GM19397 (cell line): ENCODE results near the gene AICDA.
A peak's percentile ranks its signal among the peaks of the same experiment; 100 is the strongest.
"Not testable (repeated sequence)": the region's sequence is repeated elsewhere in the genome, so short reads cannot be mapped to it uniquely, and the experiment has no call there.

ENCODE experiments used
- ATAC-seq: cut with Tn5 transposase; IDR thresholded peaks from one replicate; pipeline ENCODE4 v1.9.1; 2021; ENCODE audit warnings: mild to moderate bottlenecking, moderate library complexity; ENCODE audit not compliant: unreplicated experiment

The AICDA gene

DNA sequence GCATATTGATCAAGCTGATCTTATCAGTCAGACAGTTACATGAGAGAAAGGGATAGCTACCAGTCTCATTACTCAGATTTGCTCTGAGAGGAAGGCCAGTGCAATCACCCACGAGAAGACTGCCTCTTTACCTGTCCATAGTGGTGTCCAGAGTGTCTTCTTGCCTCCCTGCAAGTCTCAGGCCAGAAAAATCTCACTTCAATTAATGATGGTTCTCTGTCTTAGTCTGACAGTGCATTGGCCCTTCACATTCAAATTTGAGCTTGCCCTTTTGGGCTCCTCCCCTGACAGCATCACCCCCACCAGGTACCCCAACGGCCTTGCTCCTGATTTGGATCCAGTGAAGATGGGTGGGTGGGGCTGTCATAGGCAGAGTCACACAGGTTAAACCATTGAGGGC is at the start of gene AICDA:
TSS of gene AICDA (minus strand) at position 231 of the 400 bp plus-strand sequence. CDS start at position 139, 92 bp downstream.
- ATAC-seq = no peak

DNA sequence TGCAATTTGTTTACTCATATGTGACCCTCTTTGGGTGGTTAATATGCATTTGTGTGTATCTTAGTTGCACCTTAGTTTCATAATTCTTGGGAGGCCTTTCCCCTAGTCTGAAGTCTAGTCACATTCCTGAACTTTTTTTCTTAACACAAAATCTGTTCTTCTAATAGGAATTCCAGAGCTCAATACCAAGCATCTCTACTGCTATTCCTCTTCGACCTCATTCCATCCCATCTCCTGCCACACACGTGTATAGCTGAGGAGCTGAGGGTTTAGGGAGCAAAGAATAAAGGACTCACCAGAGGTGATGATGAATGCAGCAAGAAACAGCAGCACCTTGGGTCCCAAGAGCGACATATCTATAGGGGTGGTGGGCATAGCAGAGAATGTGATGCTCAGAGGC is 49.1 kb upstream of the AICDA start:
- ATAC-seq = no peak

DNA sequence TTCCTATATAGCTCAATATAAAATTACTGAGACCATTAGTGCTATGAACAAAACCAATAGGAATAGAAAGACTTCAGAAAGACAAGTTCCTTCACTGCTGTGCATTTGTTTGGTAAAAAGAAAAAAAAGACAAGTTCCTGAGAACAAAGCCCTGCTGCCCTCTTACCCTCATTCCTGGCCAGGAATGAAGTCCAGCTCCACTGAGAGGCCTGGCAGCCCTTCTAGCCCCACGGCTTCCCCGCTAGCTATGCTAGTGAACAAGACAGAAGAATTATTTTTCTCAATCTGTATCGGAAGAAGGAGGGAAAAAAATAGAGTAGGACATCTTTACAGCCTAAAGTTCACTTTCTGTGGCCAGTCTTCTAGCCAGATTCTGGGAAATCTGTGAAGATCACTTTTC is 48.4 kb upstream of the AICDA start:
- no peak for ATAC-seq

DNA sequence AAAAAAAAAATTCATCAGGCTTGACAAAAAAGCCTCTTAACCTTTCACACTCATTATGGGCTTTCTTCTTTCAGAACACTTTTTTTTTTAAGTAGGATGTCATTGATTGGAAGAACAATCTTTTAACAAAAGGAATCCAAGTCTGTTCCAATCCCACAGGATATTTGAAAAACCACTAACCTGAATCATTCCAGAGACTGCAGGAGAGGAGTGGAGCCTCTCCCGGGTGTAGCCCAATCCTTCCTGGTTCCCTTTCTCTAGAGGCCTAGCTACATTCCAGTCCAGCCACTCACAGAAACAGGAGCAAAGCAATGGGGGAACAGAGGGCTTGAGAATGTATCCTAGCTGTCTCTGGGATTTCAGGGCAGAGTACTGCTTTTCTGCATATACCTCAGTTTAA is 45.7 kb upstream of the AICDA start:
- ATAC-seq = no peak

DNA sequence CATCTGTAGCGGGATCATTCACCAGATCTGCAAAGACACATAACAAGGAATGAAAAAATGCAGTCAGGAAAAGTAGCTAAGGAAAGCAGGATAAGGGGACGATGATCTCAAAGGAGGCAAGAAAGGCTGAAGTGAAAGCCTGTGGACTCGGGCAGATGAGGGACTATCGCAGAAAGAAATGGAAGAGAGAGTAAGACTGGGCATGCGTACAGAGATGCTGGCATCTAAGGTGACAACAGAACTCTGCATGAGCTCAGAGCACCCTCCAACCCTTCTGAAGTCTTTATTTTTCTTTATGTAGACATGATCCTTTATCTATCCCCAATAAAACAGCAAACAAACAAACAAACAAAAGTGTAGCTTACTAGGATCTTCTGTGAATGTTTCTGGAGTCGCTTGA is 42.8 kb upstream of the AICDA start:
- ATAC-seq = no peak

DNA sequence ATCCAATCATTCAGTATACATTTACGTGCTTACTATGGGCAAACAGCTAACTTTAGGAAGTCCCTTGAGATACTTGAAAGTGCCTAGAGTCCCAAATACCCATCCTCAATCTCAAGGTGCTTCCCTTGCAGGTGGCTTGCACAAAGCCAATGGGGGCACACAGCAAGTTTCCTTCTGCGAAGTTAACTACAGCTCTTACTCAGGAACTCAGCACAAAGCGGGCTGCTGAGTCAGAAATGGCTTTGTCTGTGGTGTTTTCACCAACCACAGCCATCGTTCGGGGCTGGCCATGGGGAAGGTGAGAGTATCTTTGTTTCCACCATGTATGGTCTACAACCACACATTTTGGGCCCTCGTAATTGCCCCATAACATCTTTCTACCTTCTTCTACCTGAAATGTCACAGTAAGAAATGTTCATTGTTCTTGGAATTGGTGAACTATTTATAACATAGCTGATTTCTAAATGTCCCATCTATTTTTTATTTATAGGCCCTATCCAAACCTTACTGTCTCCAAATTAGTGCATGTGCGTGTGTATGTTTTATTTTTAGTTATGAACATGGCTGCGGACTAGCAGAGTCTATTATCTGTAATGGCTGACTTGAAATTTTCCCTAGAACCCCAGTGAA is 36.0 kb upstream of the AICDA start:
- ATAC-seq = peak; percentile 68

DNA sequence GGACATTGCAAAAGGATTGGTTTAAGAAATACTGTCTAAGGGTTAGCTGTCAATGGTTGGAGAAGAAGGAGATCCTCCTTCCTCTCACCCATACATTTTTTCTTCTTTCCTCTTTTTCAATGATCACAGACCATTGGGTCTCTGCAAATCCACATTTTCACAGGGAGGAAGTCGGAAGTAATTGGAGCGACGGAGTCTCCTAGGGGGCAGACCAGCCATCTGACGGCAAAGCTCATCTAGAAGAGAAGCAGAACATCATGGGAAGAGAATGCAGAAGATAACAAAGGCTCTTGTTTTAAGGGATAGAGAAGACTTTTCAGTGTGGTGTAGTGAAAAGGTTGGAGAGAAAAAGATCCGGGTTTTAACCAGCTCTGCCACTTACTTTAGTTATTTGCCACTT is 35.3 kb upstream of the AICDA start:
- ATAC-seq = no peak

DNA sequence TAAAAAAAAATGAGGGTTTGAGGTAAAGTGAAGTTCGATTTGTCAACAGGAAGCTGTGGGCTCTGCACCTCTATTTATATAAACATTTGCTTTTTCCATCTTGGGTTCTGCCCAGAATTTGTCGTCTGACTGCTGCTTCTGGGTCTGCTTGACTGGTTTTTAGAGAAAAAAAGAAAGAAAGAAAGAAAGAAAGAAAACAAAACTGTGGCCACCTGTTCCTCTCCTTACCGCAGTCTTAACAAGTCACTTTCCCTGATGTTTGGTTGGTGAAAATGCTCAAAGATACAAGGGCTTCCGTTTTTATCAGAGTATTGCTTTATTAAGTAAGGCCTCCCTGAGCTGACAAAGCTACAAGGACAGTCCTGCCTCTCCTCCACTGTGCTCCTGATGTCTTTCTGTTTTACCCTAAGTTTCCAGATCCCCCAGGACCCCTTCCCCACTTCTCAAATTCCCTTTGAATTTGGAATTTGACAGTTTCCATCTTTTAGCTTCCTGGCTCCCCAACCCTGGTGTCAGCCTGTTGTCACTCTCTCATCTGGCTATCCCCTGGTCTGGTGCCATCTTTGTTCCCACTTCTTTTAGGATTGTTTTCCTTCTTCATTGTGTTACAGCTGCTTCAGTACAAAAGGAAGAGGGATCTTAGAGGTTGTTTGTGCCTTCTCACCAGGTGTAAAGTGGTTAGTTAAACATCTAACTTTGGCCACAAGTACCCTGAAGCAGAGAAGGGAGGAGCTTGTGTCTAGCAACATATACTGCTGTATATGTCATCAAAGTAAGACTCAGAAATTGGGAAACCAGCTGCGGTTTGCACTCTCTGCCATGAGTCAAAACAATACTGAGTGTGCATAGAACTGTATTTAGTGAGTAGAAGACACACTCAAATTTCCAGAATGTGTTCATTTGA is 31.9 kb upstream of the AICDA start:
- ATAC-seq = peak; percentile 59

DNA sequence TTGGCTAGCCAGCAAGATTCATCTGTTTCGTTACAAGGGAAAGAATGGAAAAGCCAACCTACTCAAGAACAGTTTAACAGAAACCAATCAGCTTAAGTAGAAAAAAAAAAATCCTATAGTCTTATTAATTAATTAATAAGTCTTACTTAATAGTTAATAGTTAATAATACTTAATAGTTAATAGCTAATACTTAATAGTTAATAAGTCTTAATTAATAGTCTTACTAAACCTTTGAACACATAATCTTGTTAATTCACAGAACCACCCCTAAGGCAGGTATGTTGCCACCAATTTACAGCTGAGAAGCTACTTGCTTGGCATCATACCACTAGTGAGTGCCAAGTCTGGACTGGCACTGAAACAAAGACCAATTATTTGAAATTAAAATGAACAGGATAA is 30.1 kb upstream of the AICDA start:
- ATAC-seq = no peak

DNA sequence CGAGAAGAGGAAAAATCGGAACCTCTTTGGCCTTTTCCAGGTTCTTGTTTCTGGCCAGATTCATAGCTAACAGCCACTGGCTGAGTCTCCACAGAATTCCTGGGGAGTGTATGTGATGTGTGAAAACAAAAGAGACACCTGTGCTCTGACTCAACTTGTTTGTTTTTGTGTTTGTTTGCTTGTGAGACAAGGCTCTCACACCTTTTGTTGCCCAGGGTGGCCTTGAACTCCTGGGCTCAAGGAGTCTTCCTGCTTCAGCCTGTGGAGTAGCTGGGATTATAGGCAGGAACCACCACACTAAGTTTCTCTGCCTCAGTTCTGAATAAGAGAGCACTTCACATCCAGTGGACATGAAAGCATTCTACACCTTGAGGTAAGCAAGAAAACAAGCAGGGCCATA is 27.3 kb upstream of the AICDA start:
- no peak for ATAC-seq

DNA sequence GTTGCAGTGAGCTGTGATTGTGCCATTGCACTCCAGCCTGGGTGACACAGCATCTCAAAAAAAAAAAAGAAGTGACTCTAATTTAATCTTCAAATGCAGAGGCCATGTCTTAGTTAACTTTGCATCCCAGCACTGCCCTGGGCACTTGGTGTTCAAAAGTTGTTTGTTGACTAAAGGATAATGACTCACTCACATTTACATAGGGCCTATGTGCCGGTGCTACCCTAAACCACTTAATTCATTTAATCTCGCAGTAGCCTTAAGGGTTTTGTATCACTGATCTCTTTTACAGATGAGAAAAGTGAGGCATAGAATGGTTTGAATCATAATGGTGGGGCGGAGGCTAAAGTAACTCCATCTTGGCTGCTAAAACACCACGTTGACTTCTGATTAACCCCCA is 26.3 kb upstream of the AICDA start:
- ATAC-seq = no peak

DNA sequence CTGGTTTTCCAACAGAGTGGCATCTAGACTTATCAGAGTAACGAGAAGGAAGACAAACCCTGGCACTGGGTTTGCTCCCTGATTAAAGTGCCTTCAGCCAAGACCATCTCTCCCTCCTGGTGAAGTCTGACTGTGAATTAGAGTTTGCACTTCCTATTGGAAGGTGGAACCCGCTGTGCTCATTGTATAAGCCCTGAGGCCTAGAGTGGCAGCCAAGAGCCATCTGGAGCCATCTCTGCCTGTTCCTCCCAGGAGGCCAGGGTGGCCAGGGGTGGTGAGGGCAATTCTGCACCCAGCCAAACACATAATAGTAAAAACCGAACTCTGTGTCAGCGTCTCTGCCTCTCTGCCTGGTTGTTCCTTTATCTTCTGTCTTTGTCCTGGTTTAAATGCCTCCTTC is 25.0 kb upstream of the AICDA start:
- ATAC-seq = no peak

DNA sequence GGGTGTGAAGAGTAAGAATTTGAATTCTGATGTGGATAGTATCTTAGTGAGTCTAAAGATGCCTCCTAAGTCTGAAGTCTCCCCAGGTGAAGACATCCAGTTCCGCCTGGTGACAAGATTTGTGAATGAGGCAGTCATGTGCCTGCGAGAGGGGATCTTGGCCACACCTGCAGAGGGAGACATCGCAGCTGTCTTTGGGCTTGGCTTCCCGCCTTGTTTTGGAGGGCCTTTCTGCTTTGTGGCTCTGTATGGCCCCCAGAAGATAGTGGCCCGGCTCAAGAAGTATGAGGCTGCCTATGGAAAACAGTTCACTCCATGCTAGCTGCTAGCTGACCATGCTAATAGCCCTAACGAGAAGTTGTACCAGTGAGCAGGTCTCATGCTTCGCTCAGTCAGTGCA is 24.6 kb upstream of the AICDA start:
- ATAC-seq = no peak

DNA sequence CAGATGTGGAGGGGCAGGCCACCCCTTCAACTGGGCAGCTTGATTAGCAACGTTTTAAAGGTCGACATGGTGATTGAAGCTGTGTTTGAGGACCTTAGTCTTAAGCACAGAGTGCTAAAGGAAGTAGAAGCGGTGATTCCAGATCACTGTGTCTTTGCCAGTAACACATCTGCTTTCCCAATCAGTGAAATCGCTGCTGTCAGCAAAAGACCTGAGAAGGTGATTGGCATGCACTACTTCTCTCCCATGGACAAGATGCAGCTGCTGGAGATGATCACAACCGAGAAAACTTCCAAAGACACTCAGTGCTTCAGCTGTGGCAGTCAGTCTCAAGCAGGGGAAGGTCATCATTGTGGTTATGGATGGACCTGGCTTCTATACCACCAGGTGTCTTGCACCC is 23.9 kb upstream of the AICDA start:
- ATAC-seq = no peak

DNA sequence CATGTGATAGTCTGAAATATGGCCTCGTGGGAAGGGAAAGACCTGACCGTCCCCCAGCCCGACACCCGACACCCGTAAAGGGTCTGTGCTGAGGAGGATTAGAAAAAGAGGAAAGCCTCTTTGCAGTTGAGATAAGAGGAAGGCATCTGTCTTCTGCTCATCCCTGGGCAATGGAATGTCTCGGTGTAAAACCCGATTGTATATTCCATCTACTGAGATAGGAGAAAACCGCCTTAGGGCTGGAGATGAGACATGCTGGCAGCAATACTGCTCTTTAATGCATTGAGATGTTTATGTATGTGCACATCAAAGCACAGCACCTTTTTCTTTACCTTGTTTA is 23.3 kb upstream of the AICDA start:
- ATAC-seq = not testable (repeated sequence)

DNA sequence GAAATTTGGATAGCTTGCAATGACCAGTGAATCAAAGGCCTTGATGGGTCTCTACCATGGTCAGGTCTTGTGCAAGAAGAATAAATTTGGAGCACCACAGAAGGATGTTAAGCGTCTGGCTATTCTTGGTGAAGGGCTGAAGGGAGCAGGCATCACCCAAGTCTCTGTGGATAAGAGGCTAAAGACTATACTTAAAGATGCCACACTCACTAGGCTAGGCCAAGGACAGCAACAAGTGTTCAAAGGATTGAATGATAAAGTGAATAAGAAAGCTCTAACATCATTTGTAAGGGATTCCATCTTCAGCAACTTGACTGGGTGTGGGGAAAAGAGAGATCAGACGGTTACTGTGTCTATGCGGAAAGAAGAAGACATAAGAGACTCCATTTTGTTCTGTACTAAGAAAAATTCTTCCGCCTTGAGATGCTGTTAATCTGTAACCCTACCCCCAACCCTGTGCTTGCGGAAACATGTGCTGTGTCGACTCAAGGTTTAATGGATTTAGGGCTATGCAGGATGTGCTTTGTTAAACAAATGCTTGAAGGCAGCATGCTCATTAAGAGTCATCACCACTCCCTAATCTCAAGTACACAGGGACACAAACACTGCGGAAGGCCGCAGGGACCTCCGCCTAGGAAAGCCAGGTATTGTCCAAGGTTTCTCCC is 22.8 kb upstream of the AICDA start:
- not testable (repeated sequence) for ATAC-seq

DNA sequence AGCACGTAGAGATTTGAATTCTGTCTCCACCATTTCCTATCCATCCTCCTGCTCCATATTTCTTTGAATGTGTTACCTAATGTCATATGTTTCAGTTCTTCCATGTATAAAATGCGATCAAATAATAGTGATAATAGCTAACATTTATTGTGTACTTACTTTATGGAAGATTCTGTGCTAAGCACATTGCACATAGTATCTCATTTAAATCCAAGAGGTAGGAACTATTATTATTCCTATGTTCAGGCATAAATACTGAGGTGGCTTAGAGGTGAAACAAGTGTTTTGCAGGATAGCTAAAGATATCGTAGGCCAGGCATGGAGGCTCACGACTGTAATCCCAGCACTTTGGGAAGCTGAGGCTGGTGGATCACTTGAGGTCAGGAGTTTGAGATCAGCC is 17.5 kb upstream of the AICDA start:
- no peak for ATAC-seq

DNA sequence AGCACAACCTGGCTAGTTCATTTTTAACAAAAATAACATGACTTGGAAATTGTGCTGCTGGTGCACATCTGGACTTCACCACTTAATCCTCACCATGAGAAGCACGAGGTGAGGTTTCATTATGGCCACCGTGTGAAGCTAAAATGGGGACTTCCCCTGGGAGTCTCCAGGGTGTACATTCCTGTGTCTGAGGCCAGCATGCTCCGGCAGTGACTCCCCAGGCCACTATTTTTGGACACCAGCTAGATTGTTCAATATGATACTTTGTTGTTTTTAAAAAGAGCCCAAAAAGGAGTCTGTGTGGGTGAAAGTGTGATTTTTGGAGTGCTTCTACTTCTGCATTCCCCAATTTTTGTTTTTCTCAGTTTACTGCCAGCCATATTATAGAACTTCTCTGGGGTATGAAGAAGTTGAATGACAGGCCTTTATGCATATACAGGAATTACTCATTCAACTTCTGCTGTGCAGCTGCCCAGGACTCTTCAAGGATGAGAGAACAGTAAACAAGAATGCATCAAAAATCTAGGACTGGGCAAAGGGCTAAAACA is 16.9 kb upstream of the AICDA start:
- peak; percentile 97 for ATAC-seq

DNA sequence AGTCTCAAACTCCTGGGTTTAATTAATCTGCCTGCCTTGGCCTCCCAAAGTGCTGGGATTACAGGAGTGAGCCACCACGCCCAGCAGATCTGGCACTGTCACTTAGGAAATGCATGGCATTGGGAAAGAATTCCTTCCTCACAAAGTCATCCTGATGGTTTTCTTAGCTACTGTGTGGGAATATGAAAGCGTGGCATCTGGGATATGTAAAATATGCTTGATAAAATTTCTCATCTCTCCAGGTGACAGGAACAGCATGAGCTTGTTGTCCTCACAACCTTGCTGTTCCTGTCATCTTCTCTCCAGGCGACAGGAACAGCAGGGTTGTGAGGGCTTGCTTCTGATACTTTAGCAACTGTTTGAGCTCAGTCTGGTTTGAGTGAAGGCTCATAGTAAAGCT is 16.1 kb upstream of the AICDA start:
- no peak for ATAC-seq

DNA sequence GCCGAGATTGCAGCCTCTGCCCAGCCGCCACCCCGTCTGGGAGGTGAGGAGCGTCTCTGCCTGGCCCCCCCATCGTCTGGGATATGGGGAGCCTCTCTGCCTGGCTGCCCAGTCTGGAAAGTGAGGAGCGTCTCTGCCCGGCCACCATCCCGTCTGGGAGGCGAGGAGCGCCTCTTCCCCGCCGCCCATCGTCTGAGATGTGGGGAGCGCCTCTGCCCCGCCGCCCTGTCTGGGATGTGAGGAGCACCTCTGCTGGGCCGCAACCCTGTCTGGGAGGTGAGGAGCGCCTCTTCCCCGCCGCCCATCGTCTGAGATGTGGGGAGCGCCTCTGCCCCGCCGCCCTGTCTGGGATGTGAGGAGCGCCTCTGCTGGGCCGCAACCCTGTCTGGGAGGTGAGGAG is 12.1 kb upstream of the AICDA start:
- not testable (repeated sequence) for ATAC-seq

DNA sequence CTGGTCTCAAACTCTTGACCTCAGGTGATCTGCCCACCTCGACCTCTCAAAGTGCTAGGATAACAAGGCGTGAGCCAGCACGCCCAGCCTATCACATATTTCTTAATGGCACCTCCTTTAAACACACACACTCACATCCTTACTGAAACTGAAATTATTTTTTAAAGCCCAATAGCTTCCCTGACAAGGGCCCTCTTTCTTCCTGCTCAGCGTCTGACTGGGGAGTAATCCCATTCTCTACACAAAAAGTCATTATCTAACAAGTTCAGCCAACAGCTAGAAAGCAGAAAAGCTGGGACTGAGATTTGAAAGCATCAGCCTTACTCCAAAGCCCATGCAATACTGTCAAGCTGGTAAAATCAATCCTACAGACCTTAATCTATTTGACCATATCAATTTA is 10.0 kb upstream of the AICDA start:
- ATAC-seq = no peak

DNA sequence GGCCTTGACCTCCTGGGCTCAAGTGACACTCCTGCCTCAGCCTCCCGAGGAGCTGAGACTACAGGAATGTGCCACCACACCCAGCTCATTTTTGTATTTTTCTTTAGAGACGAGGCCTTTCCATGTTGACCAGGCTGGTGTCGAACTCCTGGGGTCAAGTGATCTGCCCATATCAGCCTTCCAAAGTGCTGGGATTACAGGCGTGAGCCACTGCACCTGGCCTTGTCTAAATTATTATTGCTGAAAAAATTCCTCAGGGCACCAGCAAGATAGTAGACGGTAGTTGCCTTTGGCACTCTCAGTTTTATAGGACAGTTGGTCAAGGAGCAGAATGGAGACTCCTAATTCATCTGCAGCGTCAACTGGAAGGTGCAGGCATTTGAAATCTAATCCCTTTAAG is 2.5 kb upstream of the AICDA start:
- ATAC-seq = no peak
